CD4-positive, alpha-beta T cell treated with Interleukin-17A for 1 hour (primary cell): ENCODE data around the gene ARHGEF1.
"Not testable (repeated sequence)": the region's sequence is repeated elsewhere in the genome, so short reads cannot be mapped to it uniquely, and the experiment has no call there.

Experiments used
- DNase-seq: peaks from one replicate; pipeline ENCODE4 v3.0.0-alpha.2; 2020

ARHGEF1 gene

GRCh38 chr19:41862445-41862986 lies 20.5 kb upstream of the ARHGEF1 start:
- no peak for DNase-seq

- DNase-seq, result no peak
Observed at GRCh38 chr19:41863209-41863931, 19.6 kb upstream of the ARHGEF1 start.

- no peak for DNase-seq
Observed at GRCh38 chr19:41864374-41864773, 18.6 kb upstream of the ARHGEF1 start.

- DNase-seq, result no peak
Observed at GRCh38 chr19:41866284-41866683, 16.7 kb upstream of the ARHGEF1 start.

- no peak for DNase-seq
Observed at GRCh38 chr19:41868120-41868988, 14.6 kb upstream of the ARHGEF1 start.

GRCh38 chr19:41868989-41869300 lies 14.0 kb upstream of the ARHGEF1 start:
- DNase-seq, result no peak

- no peak for DNase-seq
Observed at GRCh38 chr19:41869374-41869955, 13.5 kb upstream of the ARHGEF1 start.

- no peak for DNase-seq
Observed at GRCh38 chr19:41870401-41870873, 12.5 kb upstream of the ARHGEF1 start.

GRCh38 chr19:41871573-41872383 lies 11.2 kb upstream of the ARHGEF1 start:
- DNase-seq, result peak; percentile 76

GRCh38 chr19:41872384-41872774 lies 10.6 kb upstream of the ARHGEF1 start:
- no peak for DNase-seq

- DNase-seq, result peak; percentile 74
Observed at GRCh38 chr19:41872775-41873647, 10.0 kb upstream of the ARHGEF1 start.

- not testable (repeated sequence) for DNase-seq
Observed at GRCh38 chr19:41875973-41876372, 7.0 kb upstream of the ARHGEF1 start.

GRCh38 chr19:41876847-41877832 lies 5.8 kb upstream of the ARHGEF1 start, which contains the start of gene CD79A:
TSS of gene CD79A (plus strand) at chr19:41877279. CDS start at chr19:41877305, 26 bp downstream.
- DNase-seq, result no peak

- no peak for DNase-seq
Observed at GRCh38 chr19:41877916-41878905, 4.8 kb upstream of the ARHGEF1 start.

GRCh38 chr19:41879080-41879479 lies 3.9 kb upstream of the ARHGEF1 start:
- DNase-seq, result no peak

- DNase-seq, result no peak
Observed at GRCh38 chr19:41879670-41880328, 3.2 kb upstream of the ARHGEF1 start.

- DNase-seq, result no peak
Observed at GRCh38 chr19:41880329-41880708, 2.7 kb upstream of the ARHGEF1 start.

GRCh38 chr19:41883463-41883820 lies 458 bp downstream of the ARHGEF1 start:
- no peak for DNase-seq
